HG02852 (cell line): ENCODE data around the gene PPP1R36.
"Not testable (repeated sequence)": the region's sequence is repeated elsewhere in the genome, so short reads cannot be mapped to it uniquely, and the experiment has no call there.

Experiments
- ATAC-seq: cut with Tn5 transposase; IDR thresholded peaks from one replicate; pipeline ENCODE4 v1.9.1; 2021; ENCODE audit warnings: mild to moderate bottlenecking, moderate library complexity; ENCODE audit not compliant: unreplicated experiment

PPP1R36 gene

GRCh38 chr14:64610049-64610746 is 60.4 kb downstream of the PPP1R36 start:
- ATAC-seq = no peak

GRCh38 chr14:64611358-64612020 is 61.7 kb downstream of the PPP1R36 start:
- no peak for ATAC-seq

GRCh38 chr14:64612021-64612380 is 62.2 kb downstream of the PPP1R36 start:
- no peak for ATAC-seq

DNA sequence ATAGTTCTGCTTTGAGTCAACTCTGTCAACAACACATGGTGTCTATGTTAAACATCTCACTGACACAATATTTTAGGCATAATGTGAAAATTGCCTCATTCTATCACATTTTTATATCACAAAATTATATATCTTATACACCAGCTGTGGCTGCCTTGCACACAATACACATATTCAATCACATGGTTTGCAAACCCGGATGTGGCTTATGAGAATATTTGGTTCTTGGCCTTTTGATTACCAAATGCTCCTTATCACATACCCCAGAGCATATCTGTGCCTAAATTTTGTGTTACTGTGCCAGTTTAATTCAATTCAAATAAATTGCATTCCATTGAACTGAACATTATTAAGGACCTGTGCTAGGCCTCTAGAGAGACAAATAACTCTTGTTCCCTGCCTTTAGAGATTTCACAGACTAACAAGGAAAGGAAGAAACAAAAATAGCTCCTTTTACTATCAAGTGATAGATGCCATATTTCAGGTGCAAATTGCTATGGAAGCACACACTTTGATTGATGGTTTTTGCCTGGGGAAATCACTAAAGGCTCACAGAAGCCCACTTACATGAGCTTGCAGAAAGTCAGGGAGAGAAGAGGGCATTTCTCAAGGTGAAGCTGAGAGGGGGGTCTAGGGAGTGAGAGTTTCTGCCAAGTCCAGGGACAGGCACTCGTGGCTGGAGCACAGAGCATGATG is 63.4 kb downstream of the PPP1R36 start:
- ATAC-seq = no peak

DNA sequence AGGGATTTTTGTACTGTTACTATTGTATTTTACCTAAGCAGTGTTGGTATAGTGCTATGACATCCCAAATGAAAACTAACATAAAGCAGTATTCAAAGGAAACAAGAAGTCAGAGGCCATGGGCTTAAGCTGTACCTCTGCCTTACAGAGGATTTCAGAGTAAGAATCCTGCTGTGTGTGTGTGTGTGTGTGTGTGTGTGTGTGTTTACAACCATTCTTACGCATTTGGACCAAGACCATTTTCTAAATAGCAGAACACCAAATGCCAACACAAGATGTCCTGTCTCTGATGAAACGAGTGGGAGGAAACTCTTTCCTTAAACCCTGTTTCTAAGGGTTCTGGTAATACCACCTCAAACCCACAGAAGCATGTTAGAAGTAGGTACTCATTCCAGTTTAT is 64.4 kb downstream of the PPP1R36 start:
- ATAC-seq = no peak

- ATAC-seq = no peak
These were observed 65.1 kb downstream of the PPP1R36 start for GRCh38 chr14:64614805-64615391.

DNA sequence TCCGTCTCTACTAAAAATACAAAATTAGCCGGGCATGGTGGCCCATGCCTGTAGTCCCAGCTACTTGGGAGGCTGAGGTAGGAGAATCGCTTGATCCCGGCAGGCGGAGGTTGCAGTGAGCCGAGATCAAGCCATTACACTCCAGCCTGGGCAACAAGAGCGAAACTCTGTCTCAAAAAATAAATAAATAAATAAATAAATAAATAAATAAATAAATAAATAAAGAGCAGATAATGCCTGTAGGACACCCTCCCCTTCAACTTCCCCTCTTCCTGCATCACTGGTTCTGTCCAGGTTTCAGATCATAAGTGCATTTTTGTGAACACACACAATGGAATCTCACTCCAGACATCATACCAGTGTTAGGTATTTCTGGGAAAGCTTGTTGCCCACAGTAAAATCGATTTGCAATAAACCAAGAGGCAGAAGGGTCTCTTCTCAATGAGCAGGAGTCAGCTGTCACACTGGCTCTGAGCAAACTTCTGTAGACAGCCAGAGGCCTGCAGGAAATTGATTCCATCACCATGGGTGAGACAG is 68.2 kb downstream of the PPP1R36 start:
- ATAC-seq = not testable (repeated sequence)

- ATAC-seq = no peak
These were observed 71.1 kb downstream of the PPP1R36 start for GRCh38 chr14:64620910-64621309.

DNA sequence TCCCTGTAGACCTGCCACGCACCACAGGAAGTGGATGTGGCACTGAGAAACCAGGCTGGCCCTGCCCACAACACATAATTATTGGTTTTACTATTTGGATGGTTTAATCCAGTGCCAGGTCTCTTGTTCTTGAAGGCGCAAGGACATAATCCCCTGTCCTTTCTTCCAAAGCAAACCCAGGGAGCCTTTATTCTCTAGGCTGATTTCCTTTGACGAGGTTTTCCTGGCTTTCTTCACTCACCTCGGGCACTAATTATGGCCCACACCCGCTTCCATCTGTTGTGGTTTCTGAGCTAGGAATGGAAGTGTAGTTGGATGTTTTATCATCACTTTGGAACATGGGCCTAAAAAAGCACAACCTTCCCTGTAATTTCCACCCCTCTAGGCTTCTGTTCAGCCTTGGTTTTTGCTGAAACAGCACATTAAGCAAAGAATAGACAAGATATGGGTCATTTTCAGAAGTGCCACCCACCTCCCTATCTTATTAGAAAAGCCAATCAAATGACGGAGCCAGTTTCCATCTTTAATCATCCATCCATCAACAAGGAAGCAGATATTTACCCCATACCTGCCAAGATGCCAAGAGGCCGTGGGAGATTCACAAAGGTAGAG is 73.9 kb downstream of the PPP1R36 start:
- no peak for ATAC-seq

DNA sequence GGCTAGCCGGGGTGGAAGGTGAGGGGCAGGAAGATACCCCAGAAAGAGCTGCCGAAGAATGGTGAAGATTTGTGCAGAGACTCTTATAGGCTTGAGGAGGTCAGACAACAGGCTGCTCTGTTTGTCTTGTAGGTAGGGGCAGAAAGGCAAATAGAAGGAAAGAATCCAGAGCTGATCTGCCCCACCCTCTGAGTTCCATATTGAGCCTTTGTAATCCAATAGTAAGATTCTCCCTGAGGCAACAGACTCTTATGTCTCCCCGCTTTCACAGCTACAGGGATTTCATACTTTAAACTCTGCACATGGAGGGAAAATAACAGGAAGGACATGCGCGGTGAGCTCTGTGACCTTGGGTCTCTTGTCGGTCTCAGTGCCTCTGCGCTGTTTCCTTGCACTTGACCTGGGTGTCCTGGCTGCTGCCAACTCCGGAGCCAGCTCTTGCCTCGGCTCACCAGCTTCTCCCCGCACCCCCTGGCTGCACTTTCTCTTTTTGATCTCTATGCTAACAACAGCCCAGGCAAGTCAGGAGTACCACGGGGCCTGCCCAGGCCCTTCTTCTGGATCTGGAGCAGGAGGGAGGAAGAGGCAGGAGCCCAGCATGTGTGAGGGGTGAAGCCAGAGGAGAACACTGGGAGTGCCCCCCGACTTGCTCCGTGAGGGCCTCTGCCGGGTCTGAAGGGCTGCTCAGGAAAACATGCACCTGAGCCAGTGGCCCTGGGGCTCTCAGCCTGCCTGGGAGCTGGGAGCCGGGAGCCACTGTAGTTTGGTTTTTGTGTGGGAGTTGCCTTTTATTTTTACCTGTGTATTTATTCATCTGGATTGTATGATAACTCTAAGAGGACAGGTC is 75.8 kb downstream of the PPP1R36 start:
- no peak for ATAC-seq

DNA sequence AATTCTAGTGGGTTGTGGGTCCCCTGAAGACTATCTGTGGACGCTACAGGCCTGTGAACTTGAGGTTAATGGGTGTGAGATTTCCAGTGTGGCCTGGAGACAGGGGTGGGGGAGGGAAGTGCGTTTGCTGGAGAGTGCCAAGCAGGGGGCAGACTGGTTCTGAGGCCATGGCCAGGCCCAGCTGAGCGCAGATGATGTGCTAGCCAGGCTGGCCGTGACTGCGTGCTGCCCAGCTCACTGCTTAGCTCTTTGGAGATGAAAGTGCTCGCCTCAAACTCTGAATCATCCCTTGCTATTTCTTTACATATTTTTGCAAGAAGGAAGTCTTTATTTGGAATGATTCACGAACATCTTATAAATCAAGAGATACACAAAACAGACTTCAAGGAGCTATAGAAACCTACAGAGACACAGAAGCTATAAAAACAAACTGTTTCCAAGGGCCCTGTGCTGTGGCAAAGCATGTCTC is 79.2 kb downstream of the PPP1R36 start:
- ATAC-seq = no peak

DNA sequence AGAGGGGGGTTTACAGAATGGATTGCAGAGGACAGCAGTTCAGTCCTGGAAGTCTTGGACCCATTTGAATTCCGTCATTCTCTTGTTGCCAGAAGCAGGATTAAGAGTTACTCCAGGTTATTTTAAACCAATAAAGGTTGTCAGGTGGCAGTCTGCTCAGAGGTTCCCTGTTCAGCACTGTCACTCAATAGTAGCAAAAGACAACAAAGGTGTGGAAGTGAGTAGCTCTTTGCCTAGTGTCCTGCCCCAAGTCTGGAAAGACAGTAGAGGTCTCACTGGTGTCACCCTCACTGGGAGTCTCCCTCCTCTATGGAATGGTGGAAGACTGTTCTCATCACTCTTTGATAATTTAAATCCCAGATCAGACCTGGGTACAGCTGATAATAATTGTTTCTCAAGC is 81.0 kb downstream of the PPP1R36 start:
- ATAC-seq = no peak

GRCh38 chr14:64631222-64631621 is 81.5 kb downstream of the PPP1R36 start:
- ATAC-seq = not testable (repeated sequence)

DNA sequence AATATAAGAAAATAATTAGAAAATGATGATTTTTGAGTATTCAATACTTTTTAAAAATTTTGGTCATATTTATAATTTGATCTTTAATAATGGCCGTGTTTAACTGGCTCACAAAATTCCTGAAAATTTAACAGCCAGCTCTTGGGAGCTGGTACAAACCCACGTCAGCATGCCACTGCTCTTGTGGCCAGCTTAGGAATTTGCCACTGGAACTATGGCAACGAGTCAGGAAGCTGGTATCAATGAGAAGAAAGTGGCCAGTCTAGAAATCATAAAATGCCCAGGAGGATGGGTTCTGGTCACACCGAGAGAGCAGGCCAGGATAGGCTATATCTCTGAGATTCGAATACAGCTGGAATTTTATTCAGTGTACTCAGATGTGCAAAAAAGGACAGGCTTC is 82.3 kb downstream of the PPP1R36 start:
- no peak for ATAC-seq

GRCh38 chr14:64634558-64634957 is 84.8 kb downstream of the PPP1R36 start:
- no peak for ATAC-seq

- ATAC-seq = peak; percentile 72
These were observed 86.6 kb downstream of the PPP1R36 start for GRCh38 chr14:64636208-64636979.

GRCh38 chr14:64636980-64637429 is 87.2 kb downstream of the PPP1R36 start:
- ATAC-seq = no peak

DNA sequence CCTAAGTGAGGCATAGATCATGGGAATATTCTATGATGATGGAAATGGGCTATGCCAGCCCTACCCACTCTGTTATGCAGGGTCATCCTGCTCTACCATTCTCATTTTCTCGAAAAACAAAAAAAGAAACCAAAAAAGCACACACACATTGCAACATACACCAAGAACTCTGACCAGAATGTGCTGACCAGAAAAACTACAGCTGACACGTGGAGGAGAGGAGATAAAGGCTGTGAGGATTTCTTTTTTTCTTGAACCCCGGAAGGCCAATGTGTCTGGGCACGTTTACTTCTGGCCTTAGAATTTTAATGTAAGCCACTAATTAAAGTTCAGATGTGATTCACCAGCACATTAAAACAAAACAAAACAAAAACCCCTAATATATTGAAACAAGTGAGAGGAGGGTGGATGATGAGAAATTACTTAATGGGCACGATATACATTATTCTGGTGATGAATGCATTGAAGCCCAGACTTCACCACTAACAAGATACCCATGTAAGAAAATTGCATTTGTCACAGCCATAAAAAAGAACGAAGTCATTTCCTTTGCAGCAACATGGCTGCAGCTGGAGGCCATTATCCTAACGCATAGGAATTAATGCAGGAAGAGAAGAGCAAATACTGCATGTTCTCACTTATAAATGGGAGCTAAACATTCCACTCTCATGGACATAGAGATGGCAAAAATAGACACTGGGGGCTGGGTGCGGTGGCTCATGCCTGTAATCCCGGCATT is 88.1 kb downstream of the PPP1R36 start:
- ATAC-seq = no peak
